HepG2 (cell line): ENCODE measurements around the gene MAFF. TPM values are rescaled to one million over a fixed set of nuclear protein-coding genes. Genes with fewer than 3 reads are reported as not detected.

Source experiments
- BRF2 ChIP-seq: sonication (generic); formaldehyde crosslinking; IDR thresholded peaks from 2 replicates; pipeline ENCODE4 v1.8.1; 2022; ENCODE audit warnings: mild to moderate bottlenecking, missing genetic modification reagents
- DDIT3 ChIP-seq: sonication (generic); formaldehyde crosslinking; IDR thresholded peaks from 2 replicates; pipeline ENCODE4 v1.4.0; 2020; ENCODE audit warnings: mild to moderate bottlenecking, missing genetic modification reagents
- GPBP1L1 ChIP-seq: sonication (generic); formaldehyde crosslinking; IDR thresholded peaks from 2 replicates; pipeline ENCODE4 v1.5.0; 2020; ENCODE audit warnings: mild to moderate bottlenecking, missing genetic modification reagents
- GZF1 ChIP-seq: sonication (generic); formaldehyde crosslinking; IDR thresholded peaks from 2 replicates; pipeline ENCODE4 v1.5.1; 2020; ENCODE audit warnings: mild to moderate bottlenecking, missing genetic modification reagents
- HOXA9 ChIP-seq: sonication (generic); formaldehyde crosslinking; IDR thresholded peaks from 2 replicates; pipeline ENCODE4 v1.8.1; 2022; ENCODE audit warnings: missing genetic modification reagents, mild to moderate bottlenecking, moderate library complexity, borderline replicate concordance
- KDM2A ChIP-seq: sonication (generic); formaldehyde crosslinking; IDR thresholded peaks from 2 replicates; pipeline ENCODE4 v1.4.0; 2020; ENCODE audit warnings: low read depth, missing genetic modification reagents, borderline replicate concordance
- KMT2A ChIP-seq: sonication (generic); formaldehyde crosslinking; IDR thresholded peaks from 2 replicates; pipeline ENCODE4 v1.4.0; 2020; ENCODE audit warnings: missing genetic modification reagents
- NFYB ChIP-seq: sonication (generic); formaldehyde crosslinking; IDR thresholded peaks from 2 replicates; pipeline ENCODE4 v1.4.0; 2020; ENCODE audit warnings: missing genetic modification reagents
- PAX8 ChIP-seq: sonication (generic); formaldehyde crosslinking; IDR thresholded peaks from 2 replicates; pipeline ENCODE4 v1.8.0; 2022; ENCODE audit warnings: mild to moderate bottlenecking, missing genetic modification reagents, borderline replicate concordance
- POGZ ChIP-seq: sonication (generic); formaldehyde crosslinking; IDR thresholded peaks from 2 replicates; pipeline ENCODE4 v1.4.0; 2020; ENCODE audit warnings: mild to moderate bottlenecking, missing genetic modification reagents
- RBFOX2 ChIP-seq: fragments of 200-400 bp; formaldehyde crosslinking; IDR thresholded peaks from 2 replicates; pipeline ENCODE4 v1.6.1; 2017; ENCODE audit warnings: low read depth, mild to moderate bottlenecking, low read length
- RCOR2 ChIP-seq: IDR thresholded peaks from 2 replicates; pipeline ENCODE4 v1.6.1; 2016; ENCODE audit warnings: missing biosample characterization, missing genetic modification reagents
- TBP ChIP-seq: sonication (generic); formaldehyde crosslinking; IDR thresholded peaks from 2 replicates; pipeline ENCODE4 v1.5.0; 2020; ENCODE audit warnings: missing genetic modification reagents
- ZNF20 ChIP-seq: sonication (generic); formaldehyde crosslinking; IDR thresholded peaks from 2 replicates; pipeline ENCODE4 v1.4.0; 2020; ENCODE audit warnings: mild to moderate bottlenecking, moderate library complexity, missing genetic modification reagents
- ZNF235 ChIP-seq: sonication (generic); formaldehyde crosslinking; IDR thresholded peaks from 2 replicates; pipeline ENCODE4 v1.8.1; 2023; ENCODE audit warnings: mild to moderate bottlenecking, missing genetic modification reagents, borderline replicate concordance
- ZNF569 ChIP-seq: sonication (generic); formaldehyde crosslinking; IDR thresholded peaks from 2 replicates; pipeline ENCODE4 v1.5.0; 2020; ENCODE audit warnings: mild to moderate bottlenecking, missing genetic modification reagents, moderate library complexity, borderline replicate concordance
- ZNF589 ChIP-seq: sonication (generic); formaldehyde crosslinking; conservative IDR thresholded peaks from 2 replicates; pipeline ENCODE4 v1.8.0; 2022; ENCODE audit warnings: mild to moderate bottlenecking, moderate library complexity, missing genetic modification reagents
- polyA plus RNA-seq, 8 experiments: library from polyadenylated mRNA; depleted of rRNA in 3 of 8; stranded (reverse) in 7 of 8; unstranded in 1 of 8; fragments of >200 nt; fragmentation: Illumina TruSeq in 4 of 8; extraction: Trizol in 4 of 8; gene quantifications; 2 replicates each; pipeline versions ENCODE4 v1.2.1 to v1.2.3, GENCODE V29; 2011 to 2016; ENCODE audit warnings: low read depth in 4 of 8, missing spikeins in 1 of 8, mixed read lengths in 1 of 8; ENCODE audit not compliant: insufficient read depth in 1 of 8
- total RNA-seq, 5 experiments: library from RNA; depleted of rRNA; stranded (reverse); fragments of >200 nt; fragmentation: Illumina TruSeq; extraction: Trizol; gene quantifications; 2 replicates each; pipeline ENCODE4 v1.2.3, GENCODE V29; 2016; ENCODE audit warnings: low read depth in 1 of 5
- TF ChIP-seq, protein P1 (sequence below): sonication (generic); formaldehyde crosslinking; IDR thresholded peaks from 2 replicates; pipeline ENCODE4 v1.5.1; 2020; ENCODE audit warnings: mild to moderate bottlenecking, missing genetic modification reagents, moderate library complexity
- TF ChIP-seq, protein P2 (sequence below): IDR thresholded peaks from 2 replicates; pipeline ENCODE4 v1.6.1; 2016; ENCODE audit warnings: low read depth, control low read depth
- TF ChIP-seq, protein P3 (sequence below): sonication (generic); formaldehyde crosslinking; IDR thresholded peaks from 2 replicates; pipeline ENCODE4 v1.4.0; 2020; ENCODE audit warnings: missing genetic modification reagents, borderline replicate concordance

The MAFF gene
- total and polyA plus RNA-seq, 2 of the 13 experiments (the other 11 are each of a cell fraction or from before 2014, with no cell fraction given): 5.4 to 14.3 TPM

- TF ChIP-seq KDM2A (no peak), BRF2 (no peak), ZNF20 (no peak), RBFOX2 (no peak), ZNF589 (CRISPR knock-in tag) (no peak), TBP (CRISPR knock-in tag) (no peak), DDIT3 (CRISPR knock-in tag) (no peak), POGZ (CRISPR knock-in tag) (no peak), HOXA9 (CRISPR knock-in tag) (no peak), GPBP1L1 (no peak), ZNF235 (no peak), PAX8 (CRISPR knock-in tag) (no peak), ZNF569 (CRISPR knock-in tag) (no peak), GZF1 (no peak), NFYB (CRISPR knock-in tag) (no peak), KMT2A (CRISPR knock-in tag) (no peak), RCOR2 (CRISPR knock-in tag) (no peak)
- TF ChIP-seq, protein P1, sequence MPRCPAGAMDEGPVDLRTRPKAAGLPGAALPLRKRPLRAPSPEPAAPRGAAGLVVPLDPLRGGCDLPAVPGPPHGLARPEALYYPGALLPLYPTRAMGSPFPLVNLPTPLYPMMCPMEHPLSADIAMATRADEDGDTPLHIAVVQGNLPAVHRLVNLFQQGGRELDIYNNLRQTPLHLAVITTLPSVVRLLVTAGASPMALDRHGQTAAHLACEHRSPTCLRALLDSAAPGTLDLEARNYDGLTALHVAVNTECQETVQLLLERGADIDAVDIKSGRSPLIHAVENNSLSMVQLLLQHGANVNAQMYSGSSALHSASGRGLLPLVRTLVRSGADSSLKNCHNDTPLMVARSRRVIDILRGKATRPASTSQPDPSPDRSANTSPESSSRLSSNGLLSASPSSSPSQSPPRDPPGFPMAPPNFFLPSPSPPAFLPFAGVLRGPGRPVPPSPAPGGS: peak; percentile 57; the same call in 1 of the 2 replicates
- TF ChIP-seq, protein P2, sequence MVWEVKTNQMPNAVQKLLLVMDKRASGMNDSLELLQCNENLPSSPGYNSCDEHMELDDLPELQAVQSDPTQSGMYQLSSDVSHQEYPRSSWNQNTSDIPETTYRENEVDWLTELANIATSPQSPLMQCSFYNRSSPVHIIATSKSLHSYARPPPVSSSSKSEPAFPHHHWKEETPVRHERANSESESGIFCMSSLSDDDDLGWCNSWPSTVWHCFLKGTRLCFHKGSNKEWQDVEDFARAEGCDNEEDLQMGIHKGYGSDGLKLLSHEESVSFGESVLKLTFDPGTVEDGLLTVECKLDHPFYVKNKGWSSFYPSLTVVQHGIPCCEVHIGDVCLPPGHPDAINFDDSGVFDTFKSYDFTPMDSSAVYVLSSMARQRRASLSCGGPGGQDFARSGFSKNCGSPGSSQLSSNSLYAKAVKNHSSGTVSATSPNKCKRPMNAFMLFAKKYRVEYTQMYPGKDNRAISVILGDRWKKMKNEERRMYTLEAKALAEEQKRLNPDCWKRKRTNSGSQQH: no peak
- TF ChIP-seq, protein P3, sequence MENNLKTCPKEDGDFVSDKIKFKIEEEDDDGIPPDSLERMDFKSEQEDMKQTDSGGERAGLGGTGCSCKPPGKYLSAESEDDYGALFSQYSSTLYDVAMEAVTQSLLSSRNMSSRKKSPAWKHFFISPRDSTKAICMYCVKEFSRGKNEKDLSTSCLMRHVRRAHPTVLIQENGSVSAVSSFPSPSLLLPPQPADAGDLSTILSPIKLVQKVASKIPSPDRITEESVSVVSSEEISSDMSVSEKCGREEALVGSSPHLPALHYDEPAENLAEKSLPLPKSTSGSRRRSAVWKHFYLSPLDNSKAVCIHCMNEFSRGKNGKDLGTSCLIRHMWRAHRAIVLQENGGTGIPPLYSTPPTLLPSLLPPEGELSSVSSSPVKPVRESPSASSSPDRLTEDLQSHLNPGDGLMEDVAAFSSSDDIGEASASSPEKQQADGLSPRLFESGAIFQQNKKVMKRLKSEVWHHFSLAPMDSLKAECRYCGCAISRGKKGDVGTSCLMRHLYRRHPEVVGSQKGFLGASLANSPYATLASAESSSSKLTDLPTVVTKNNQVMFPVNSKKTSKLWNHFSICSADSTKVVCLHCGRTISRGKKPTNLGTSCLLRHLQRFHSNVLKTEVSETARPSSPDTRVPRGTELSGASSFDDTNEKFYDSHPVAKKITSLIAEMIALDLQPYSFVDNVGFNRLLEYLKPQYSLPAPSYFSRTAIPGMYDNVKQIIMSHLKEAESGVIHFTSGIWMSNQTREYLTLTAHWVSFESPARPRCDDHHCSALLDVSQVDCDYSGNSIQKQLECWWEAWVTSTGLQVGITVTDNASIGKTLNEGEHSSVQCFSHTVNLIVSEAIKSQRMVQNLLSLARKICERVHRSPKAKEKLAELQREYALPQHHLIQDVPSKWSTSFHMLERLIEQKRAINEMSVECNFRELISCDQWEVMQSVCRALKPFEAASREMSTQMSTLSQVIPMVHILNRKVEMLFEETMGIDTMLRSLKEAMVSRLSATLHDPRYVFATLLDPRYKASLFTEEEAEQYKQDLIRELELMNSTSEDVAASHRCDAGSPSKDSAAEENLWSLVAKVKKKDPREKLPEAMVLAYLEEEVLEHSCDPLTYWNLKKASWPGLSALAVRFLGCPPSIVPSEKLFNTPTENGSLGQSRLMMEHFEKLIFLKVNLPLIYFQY: no peak
Observed at GRCh38 chr22:38191731-38192474, 9.9 kb upstream of the MAFF start (continued).
